A549 (cell line): ENCODE data around the gene KIF1A. TPM values are rescaled to one million over a fixed set of nuclear protein-coding genes. Genes with fewer than 3 reads are reported as not detected.
A peak's percentile ranks its signal among the peaks of the same experiment; 100 is the strongest.

Source experiments
- ATAC-seq, 2 experiments: fragments of 200-7000 bp in 1 of 2; fragments of >200 bp in 1 of 2; cut with Nextera tagmentation in 1 of 2; cut with Tn5 transposase in 1 of 2; 3 replicates each; pipeline versions ENCODE4 v1.8.0 to v1.9.1; 2018 to 2020; ENCODE audit warnings: mild to moderate bottlenecking in 1 of 2, moderate library complexity in 1 of 2
- CTCF ChIA-PET: fragments of 300-600 bp; sonication (Branson Sonifier 250); formaldehyde crosslinking; extraction: SDS; loops from one replicate; lab custom pipeline; 2021; ENCODE audit warnings: antibody characterized with exemption, inconsistent platforms; lab: Yijun Ruan, JAX
- POLR2A ChIA-PET: fragments of 350-600 bp; formaldehyde crosslinking; extraction: SDS; loops from one replicate; lab custom pipeline; 2021; ENCODE audit warnings: antibody characterized with exemption, inconsistent platforms; lab: Yijun Ruan, JAX
- DNase-seq, 2 experiments: peaks; one replicate each; pipeline versions ENCODE4 v3.0.0 to v3.0.0-alpha.2; 2011 to 2016; ENCODE audit warnings: low read depth in 1 of 2, low spot score in 1 of 2
- FAIRE-seq: peaks from 2 replicates; lab custom pipeline; 2011; peaks lifted over from hg19 to GRCh38; lab: Jason Lieb, UNC
- H3K27ac ChIP-seq, 2 experiments: fragments of >200 bp; sonication (Bioruptor Twin); formaldehyde crosslinking; 3 replicates each; pipeline ENCODE4 v1.5.1; 2016 to 2017
- H3K4me1 ChIP-seq: fragments of >200 bp; sonication (Bioruptor Twin); formaldehyde crosslinking; 3 replicates; pipeline ENCODE4 v1.6.1; 2016
- H3K4me2 ChIP-seq: fragments of >200 bp; sonication (Bioruptor Twin); formaldehyde crosslinking; 3 replicates; pipeline ENCODE4 v1.6.1; 2016
- H3K4me3 ChIP-seq: fragments of >200 bp; sonication (Bioruptor Twin); formaldehyde crosslinking; 3 replicates; pipeline ENCODE4 v1.5.1; 2016
- H3K9me3 ChIP-seq: fragments of >200 bp; sonication (Bioruptor Twin); formaldehyde crosslinking; 3 replicates; pipeline ENCODE4 v1.6.1; 2016
- BHLHE40 ChIP-seq: IDR thresholded peaks from 2 replicates; pipeline ENCODE4 v1.6.1; 2012; ENCODE audit warnings: low read depth, low read length, inconsistent platforms
- CBX8 ChIP-seq: fragments of 200-600 bp; sonication (generic); IDR thresholded peaks from 2 replicates; pipeline ENCODE4 v1.6.1; 2016
- CHD4 ChIP-seq: fragments of 200-600 bp; sonication (generic); IDR thresholded peaks from 2 replicates; pipeline ENCODE4 v1.6.1; 2016; ENCODE audit warnings: antibody characterized with exemption, mild to moderate bottlenecking, borderline replicate concordance
- EHMT2 ChIP-seq: fragments of 200-600 bp; sonication (generic); IDR thresholded peaks from 2 replicates; pipeline ENCODE4 v1.6.1; 2016; ENCODE audit warnings: antibody characterized with exemption, low read depth, mild to moderate bottlenecking, moderate library complexity
- HDAC2 ChIP-seq: fragments of 200-600 bp; sonication (generic); IDR thresholded peaks from 2 replicates; pipeline ENCODE4 v1.6.1; 2016
- HOXB13 ChIP-seq: fragments of 250-450 bp; sonication (Bioruptor Pico); IDR thresholded peaks from 2 replicates; pipeline ENCODE4 v1.5.0; 2020; ENCODE audit warnings: low read depth, mild to moderate bottlenecking, moderate library complexity
- HOXB5 ChIP-seq: fragments of 250-450 bp; sonication (Bioruptor Pico); IDR thresholded peaks from 2 replicates; pipeline ENCODE4 v1.5.0; 2020; ENCODE audit warnings: mild to moderate bottlenecking, moderate library complexity
- JUN ChIP-seq, 2 experiments: fragments of >200 bp; sonication (Bioruptor Twin); formaldehyde crosslinking; IDR thresholded peaks; 2 replicates in 1 of 2; 3 replicates in 1 of 2; pipeline ENCODE4 v1.6.1; 2016 to 2017
- KDM1A ChIP-seq: fragments of 200-600 bp; sonication (generic); IDR thresholded peaks from 2 replicates; pipeline ENCODE4 v1.6.1; 2016; ENCODE audit warnings: low read depth, mild to moderate bottlenecking
- KDM5A ChIP-seq: fragments of 200-600 bp; sonication (generic); IDR thresholded peaks from 2 replicates; pipeline ENCODE4 v1.6.1; 2016; ENCODE audit warnings: antibody characterized with exemption, mild to moderate bottlenecking
- MAFK ChIP-seq: fragments of 450-650 bp; IDR thresholded peaks from 2 replicates; pipeline ENCODE4 v1.6.1; 2014; ENCODE audit not compliant: partially characterized antibody
- RAD21 ChIP-seq, 2 experiments: fragments of >200 bp in 1 of 2; sonication (Bioruptor Twin) in 1 of 2; formaldehyde crosslinking in 1 of 2; IDR thresholded peaks in 1 of 2; conservative IDR thresholded peaks in 1 of 2; 2 replicates in 1 of 2; 3 replicates in 1 of 2; pipeline ENCODE4 v1.6.1; 2012 to 2018; ENCODE audit warnings: inconsistent platforms in 1 of 2
- RCOR1 ChIP-seq: fragments of 150-350 bp; IDR thresholded peaks from 2 replicates; pipeline ENCODE4 v1.6.1; 2014; ENCODE audit warnings: antibody characterized with exemption, low read length, low read depth
- SREBF2 ChIP-seq: fragments of 450-650 bp; IDR thresholded peaks from 2 replicates; pipeline ENCODE4 v1.6.1; 2014; ENCODE audit warnings: mild to moderate bottlenecking, moderate library complexity
- TP53 ChIP-seq: fragments of 250-450 bp; sonication (Bioruptor Pico); IDR thresholded peaks from 2 replicates; pipeline ENCODE4 v1.5.0; 2021; ENCODE audit warnings: mild to moderate bottlenecking, moderate library complexity
- ZSCAN20 ChIP-seq: fragments of 250-450 bp; sonication (Bioruptor Pico); IDR thresholded peaks from 2 replicates; pipeline ENCODE4 v1.8.0; 2022; ENCODE audit warnings: mild to moderate bottlenecking, moderate library complexity
- WGBS: methylation state at CpG from one replicate; pipeline ENCODE4 v1.1.6; 2017; ENCODE audit errors: missing lambda C conversion rate; 5-methylcytosine and 5-hydroxymethylcytosine counted together
- polyA plus RNA-seq, 4 experiments: library from polyadenylated mRNA; depleted of rRNA in 3 of 4; stranded (reverse); fragments of >200 nt; fragmentation: RNase III in 1 of 4; extraction: RNeasy Plus Mini Kit Qiagen cat#74134 plus additional on column Dnase treatment in 1 of 4; gene quantifications; 2 replicates in 3 of 4; 3 replicates in 1 of 4; pipeline ENCODE4 v1.2.3, GENCODE V29; 2011 to 2017
- TF ChIP-seq, protein P1 (sequence below): fragments of >200 bp; sonication (Bioruptor Twin); formaldehyde crosslinking; IDR thresholded peaks from 2 replicates; pipeline ENCODE4 v1.6.1; 2016
- TF ChIP-seq, protein P2 (sequence below): fragments of 250-450 bp; sonication (Bioruptor Pico); IDR thresholded peaks from 2 replicates; pipeline ENCODE4 v1.5.0; 2021; ENCODE audit warnings: mild to moderate bottlenecking, moderate library complexity, borderline replicate concordance
- TF ChIP-seq, protein P3 (sequence below): fragments of 200-600 bp; sonication (generic); IDR thresholded peaks from 2 replicates; pipeline ENCODE4 v1.6.1; 2016; ENCODE audit warnings: antibody characterized with exemption, mild to moderate bottlenecking, moderate library complexity
- TF ChIP-seq, protein P4 (sequence below): fragments of >200 bp; sonication (Bioruptor Twin); formaldehyde crosslinking; IDR thresholded peaks from 3 replicates; pipeline ENCODE4 v1.5.1; 2016

The KIF1A gene
- polyA plus RNA-seq, 2 of the 4 experiments (the other 2 are of a cell fraction), result 0.28 to 0.50 TPM

DNA sequence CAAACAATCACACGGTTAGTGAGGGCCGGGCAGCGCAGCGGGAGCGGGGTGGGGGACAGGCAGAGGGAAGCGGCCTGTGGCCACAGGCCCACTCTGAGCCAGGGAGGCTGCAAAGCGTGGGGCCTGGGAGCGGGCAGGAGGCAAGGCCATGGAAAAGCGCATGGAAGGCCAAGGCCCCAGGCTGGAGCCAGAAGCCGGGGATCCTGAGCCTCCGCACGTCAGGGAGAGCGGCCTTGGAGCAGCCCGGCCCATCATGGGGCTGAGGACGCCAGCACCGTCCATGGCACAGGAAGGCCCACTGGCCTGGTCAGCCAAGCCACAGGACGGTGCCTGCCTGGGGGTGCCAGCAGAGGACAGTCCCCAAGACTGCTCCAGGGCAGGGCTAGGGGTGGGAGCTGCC is 85.3 kb downstream of the KIF1A start:
- Histone ChIP-seq H3K4me3 (no peak overlapping the region), H3K9me3 (no peaks in the 10 kb centered on the region), H3K4me1 (no peaks in the 10 kb centered on the region), H3K4me2 (no peak overlapping the region), H3K27ac (no peak overlapping the region)
- no peak for DNase-seq
- ChIA-PET POLR2A (no interaction called here), CTCF (no interaction called here)
- no peak for TF ChIP-seq BHLHE40
- TF ChIP-seq KDM1A, result no peak
- TF ChIP-seq, protein P1, sequence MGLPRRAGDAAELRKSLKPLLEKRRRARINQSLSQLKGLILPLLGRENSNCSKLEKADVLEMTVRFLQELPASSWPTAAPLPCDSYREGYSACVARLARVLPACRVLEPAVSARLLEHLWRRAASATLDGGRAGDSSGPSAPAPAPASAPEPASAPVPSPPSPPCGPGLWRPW, result no peak
- no peak for TF ChIP-seq EHMT2
- no peak for TF ChIP-seq ZSCAN20
- TF ChIP-seq HDAC2, result no peak
- TF ChIP-seq SREBF2, result no peak
- no peak for TF ChIP-seq JUN (IDR thresholded peaks at IDR 0.05)
- TF ChIP-seq CHD4, result no peak
- TF ChIP-seq, protein P2, sequence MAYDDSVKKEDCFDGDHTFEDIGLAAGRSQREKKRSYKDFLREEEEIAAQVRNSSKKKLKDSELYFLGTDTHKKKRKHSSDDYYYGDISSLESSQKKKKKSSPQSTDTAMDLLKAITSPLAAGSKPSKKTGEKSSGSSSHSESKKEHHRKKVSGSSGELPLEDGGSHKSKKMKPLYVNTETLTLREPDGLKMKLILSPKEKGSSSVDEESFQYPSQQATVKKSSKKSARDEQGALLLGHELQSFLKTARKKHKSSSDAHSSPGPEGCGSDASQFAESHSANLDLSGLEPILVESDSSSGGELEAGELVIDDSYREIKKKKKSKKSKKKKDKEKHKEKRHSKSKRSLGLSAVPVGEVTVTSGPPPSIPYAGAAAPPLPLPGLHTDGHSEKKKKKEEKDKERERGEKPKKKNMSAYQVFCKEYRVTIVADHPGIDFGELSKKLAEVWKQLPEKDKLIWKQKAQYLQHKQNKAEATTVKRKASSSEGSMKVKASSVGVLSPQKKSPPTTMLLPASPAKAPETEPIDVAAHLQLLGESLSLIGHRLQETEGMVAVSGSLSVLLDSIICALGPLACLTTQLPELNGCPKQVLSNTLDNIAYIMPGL (CRISPR knock-in tag), result no peak
- no peak for TF ChIP-seq MAFK
- TF ChIP-seq CBX8, result no peak
- no peak for TF ChIP-seq TP53
- no peak for TF ChIP-seq RCOR1
- TF ChIP-seq, protein P3, sequence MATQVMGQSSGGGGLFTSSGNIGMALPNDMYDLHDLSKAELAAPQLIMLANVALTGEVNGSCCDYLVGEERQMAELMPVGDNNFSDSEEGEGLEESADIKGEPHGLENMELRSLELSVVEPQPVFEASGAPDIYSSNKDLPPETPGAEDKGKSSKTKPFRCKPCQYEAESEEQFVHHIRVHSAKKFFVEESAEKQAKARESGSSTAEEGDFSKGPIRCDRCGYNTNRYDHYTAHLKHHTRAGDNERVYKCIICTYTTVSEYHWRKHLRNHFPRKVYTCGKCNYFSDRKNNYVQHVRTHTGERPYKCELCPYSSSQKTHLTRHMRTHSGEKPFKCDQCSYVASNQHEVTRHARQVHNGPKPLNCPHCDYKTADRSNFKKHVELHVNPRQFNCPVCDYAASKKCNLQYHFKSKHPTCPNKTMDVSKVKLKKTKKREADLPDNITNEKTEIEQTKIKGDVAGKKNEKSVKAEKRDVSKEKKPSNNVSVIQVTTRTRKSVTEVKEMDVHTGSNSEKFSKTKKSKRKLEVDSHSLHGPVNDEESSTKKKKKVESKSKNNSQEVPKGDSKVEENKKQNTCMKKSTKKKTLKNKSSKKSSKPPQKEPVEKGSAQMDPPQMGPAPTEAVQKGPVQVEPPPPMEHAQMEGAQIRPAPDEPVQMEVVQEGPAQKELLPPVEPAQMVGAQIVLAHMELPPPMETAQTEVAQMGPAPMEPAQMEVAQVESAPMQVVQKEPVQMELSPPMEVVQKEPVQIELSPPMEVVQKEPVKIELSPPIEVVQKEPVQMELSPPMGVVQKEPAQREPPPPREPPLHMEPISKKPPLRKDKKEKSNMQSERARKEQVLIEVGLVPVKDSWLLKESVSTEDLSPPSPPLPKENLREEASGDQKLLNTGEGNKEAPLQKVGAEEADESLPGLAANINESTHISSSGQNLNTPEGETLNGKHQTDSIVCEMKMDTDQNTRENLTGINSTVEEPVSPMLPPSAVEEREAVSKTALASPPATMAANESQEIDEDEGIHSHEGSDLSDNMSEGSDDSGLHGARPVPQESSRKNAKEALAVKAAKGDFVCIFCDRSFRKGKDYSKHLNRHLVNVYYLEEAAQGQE, result no peak
- no peak for TF ChIP-seq KDM5A
- no peak for TF ChIP-seq HOXB13 (CRISPR knock-in tag)
- no peak for TF ChIP-seq HOXB5 (CRISPR knock-in tag)
- ATAC-seq, result no peak
- no peak for FAIRE-seq
- 89% methylated on average over 17 of the region's 17 CpGs for WGBS

DNA sequence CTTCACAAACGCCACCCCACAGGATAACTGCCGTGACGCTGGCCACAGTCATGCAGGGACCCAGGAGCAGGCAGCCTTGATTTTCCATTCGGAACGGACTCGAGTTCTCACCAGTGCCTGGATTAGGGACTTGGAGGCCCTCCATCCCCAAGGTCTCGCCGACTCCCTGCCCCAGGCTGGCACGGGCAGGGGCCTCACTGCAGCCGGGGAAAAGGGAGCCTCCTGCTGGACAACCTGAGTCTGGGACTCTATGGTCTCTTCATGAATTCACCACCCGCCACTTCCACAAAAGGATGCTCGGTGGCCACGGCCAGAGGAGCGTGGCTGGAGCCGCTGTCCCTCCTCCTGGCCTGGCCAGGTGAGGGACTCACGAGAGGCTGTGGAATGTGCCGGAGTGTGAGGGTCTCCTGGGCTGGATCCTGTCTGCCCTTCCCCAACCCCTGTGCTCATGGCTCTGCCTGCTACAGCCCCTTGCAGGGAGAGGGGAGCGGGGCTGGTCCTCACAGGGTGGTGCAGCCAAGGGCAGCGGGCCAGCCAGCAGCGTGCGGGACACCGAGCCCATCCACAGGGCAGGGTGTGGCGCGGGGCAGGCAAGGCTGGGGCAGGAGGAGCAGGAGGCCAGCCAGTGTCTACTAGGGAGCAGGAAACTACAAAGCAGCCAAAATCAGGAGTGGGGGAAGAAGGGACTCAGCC is 86.1 kb downstream of the KIF1A start:
- no peak overlapping the region for H3K4me2 ChIP-seq
- no peak overlapping the region for H3K4me3 ChIP-seq
- H3K9me3 ChIP-seq, result no peaks in the 10 kb centered on the region
- no peak for FAIRE-seq
- POLR2A ChIA-PET, result no interaction called here
- CTCF ChIA-PET, result no interaction called here
- peak; percentile 44 to 74; a peak in 5 of 6 replicates for ATAC-seq
- 87% methylated on average over 9 of the region's 24 CpGs for WGBS
- no peak overlapping the region for H3K27ac ChIP-seq
- no peak for TF ChIP-seq HOXB5 (CRISPR knock-in tag)
- TF ChIP-seq, protein P4, sequence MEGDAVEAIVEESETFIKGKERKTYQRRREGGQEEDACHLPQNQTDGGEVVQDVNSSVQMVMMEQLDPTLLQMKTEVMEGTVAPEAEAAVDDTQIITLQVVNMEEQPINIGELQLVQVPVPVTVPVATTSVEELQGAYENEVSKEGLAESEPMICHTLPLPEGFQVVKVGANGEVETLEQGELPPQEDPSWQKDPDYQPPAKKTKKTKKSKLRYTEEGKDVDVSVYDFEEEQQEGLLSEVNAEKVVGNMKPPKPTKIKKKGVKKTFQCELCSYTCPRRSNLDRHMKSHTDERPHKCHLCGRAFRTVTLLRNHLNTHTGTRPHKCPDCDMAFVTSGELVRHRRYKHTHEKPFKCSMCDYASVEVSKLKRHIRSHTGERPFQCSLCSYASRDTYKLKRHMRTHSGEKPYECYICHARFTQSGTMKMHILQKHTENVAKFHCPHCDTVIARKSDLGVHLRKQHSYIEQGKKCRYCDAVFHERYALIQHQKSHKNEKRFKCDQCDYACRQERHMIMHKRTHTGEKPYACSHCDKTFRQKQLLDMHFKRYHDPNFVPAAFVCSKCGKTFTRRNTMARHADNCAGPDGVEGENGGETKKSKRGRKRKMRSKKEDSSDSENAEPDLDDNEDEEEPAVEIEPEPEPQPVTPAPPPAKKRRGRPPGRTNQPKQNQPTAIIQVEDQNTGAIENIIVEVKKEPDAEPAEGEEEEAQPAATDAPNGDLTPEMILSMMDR, result 0 out of 3 replicates have a peak, but pooled peaks have one; percentile 18
- TF ChIP-seq RAD21 (conservative IDR thresholded peaks at IDR 0.05 in 1 of 2, IDR thresholded peaks at IDR 0.05 in 1 of 2), result peak in 1 of 2 experiments; percentile 17; a peak in 1 of 5 replicates
- DNase-seq, result peak; percentile 22 to 38
- H3K4me1 ChIP-seq, result no peaks in the 10 kb centered on the region
